ENCODE results near the gene FARP2.
A peak's percentile ranks its signal among the peaks of the same experiment; 100 is the strongest.

Gene FARP2

GRCh38 chr2:241354668-241355658 is 1.1 kb upstream of the FARP2 start (continued):
- TF ChIP-seq ZNF280D (tag by site-specific recombination; IDR thresholded peaks at IDR 0.05) = no peak
- TF ChIP-seq, protein P1, sequence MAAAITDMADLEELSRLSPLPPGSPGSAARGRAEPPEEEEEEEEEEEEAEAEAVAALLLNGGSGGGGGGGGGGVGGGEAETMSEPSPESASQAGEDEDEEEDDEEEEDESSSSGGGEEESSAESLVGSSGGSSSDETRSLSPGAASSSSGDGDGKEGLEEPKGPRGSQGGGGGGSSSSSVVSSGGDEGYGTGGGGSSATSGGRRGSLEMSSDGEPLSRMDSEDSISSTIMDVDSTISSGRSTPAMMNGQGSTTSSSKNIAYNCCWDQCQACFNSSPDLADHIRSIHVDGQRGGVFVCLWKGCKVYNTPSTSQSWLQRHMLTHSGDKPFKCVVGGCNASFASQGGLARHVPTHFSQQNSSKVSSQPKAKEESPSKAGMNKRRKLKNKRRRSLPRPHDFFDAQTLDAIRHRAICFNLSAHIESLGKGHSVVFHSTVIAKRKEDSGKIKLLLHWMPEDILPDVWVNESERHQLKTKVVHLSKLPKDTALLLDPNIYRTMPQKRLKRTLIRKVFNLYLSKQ (tag by site-specific recombination; IDR thresholded peaks at IDR 0.05; ENCODE audit: borderline replicate concordance) = no peak
- TF ChIP-seq ZNF324 (tag by site-specific recombination; IDR thresholded peaks at IDR 0.05) = no peak
- TF ChIP-seq ZFP69B (tag by site-specific recombination; IDR thresholded peaks at IDR 0.05) = no peak
- no peak for TF ChIP-seq ZNF157 (tag by site-specific recombination; IDR thresholded peaks at IDR 0.05)
- TF ChIP-seq, protein P2, sequence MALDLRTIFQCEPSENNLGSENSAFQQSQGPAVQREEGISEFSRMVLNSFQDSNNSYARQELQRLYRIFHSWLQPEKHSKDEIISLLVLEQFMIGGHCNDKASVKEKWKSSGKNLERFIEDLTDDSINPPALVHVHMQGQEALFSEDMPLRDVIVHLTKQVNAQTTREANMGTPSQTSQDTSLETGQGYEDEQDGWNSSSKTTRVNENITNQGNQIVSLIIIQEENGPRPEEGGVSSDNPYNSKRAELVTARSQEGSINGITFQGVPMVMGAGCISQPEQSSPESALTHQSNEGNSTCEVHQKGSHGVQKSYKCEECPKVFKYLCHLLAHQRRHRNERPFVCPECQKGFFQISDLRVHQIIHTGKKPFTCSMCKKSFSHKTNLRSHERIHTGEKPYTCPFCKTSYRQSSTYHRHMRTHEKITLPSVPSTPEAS (tag by site-specific recombination; IDR thresholded peaks at IDR 0.05) = no peak
- 0 out of 2 replicates have a peak, but pooled peaks have one; percentile 32 for TF ChIP-seq EGR2 (tag by site-specific recombination; IDR thresholded peaks at IDR 0.05; ENCODE audit: low read depth)
- no peak; the same call in 1 of the 2 replicates for TF ChIP-seq SP7 (tag by site-specific recombination; IDR thresholded peaks at IDR 0.05)
- TF ChIP-seq ZNF768 (tag by site-specific recombination; IDR thresholded peaks at IDR 0.05) = no peak
- TF ChIP-seq ZNF560 (tag by site-specific recombination; IDR thresholded peaks at IDR 0.05; ENCODE audit: borderline replicate concordance) = no peak
- TF ChIP-seq, protein P3, sequence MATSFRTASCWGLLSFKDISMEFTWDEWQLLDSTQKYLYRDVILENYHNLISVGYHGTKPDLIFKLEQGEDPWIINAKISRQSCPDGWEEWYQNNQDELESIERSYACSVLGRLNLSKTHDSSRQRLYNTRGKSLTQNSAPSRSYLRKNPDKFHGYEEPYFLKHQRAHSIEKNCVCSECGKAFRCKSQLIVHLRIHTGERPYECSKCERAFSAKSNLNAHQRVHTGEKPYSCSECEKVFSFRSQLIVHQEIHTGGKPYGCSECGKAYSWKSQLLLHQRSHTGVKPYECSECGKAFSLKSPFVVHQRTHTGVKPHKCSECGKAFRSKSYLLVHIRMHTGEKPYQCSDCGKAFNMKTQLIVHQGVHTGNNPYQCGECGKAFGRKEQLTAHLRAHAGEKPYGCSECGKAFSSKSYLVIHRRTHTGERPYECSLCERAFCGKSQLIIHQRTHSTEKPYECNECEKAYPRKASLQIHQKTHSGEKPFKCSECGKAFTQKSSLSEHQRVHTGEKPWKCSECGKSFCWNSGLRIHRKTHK (tag by site-specific recombination; IDR thresholded peaks at IDR 0.05) = no peak
- no peak for TF ChIP-seq ZNF133 (tag by site-specific recombination; IDR thresholded peaks at IDR 0.05)
- TF ChIP-seq ZNF175 (tag by site-specific recombination; IDR thresholded peaks at IDR 0.05) = no peak
- no peak for TF ChIP-seq ZNF114 (tag by site-specific recombination; IDR thresholded peaks at IDR 0.05)
- TF ChIP-seq ZNF394 (tag by site-specific recombination; IDR thresholded peaks at IDR 0.05; ENCODE audit: borderline replicate concordance) = no peak; the same call in 1 of the 2 replicates
- no peak for TF ChIP-seq ZNF248 (tag by site-specific recombination; IDR thresholded peaks at IDR 0.05)
- TF ChIP-seq ZBTB49 (tag by site-specific recombination; IDR thresholded peaks at IDR 0.05; ENCODE audit: low read depth) = no peak
- TF ChIP-seq ZNF660 (tag by site-specific recombination; IDR thresholded peaks at IDR 0.05) = no peak
- TF ChIP-seq ZNF701 (tag by site-specific recombination; IDR thresholded peaks at IDR 0.05) = no peak
- TF ChIP-seq ZNF146 (tag by site-specific recombination; IDR thresholded peaks at IDR 0.05) = no peak
- 0 out of 2 replicates have a peak, but pooled peaks have one; percentile 6 for TF ChIP-seq ZNF654 (tag by site-specific recombination; IDR thresholded peaks at IDR 0.05; ENCODE audit: low read depth)
- TF ChIP-seq, protein P4, sequence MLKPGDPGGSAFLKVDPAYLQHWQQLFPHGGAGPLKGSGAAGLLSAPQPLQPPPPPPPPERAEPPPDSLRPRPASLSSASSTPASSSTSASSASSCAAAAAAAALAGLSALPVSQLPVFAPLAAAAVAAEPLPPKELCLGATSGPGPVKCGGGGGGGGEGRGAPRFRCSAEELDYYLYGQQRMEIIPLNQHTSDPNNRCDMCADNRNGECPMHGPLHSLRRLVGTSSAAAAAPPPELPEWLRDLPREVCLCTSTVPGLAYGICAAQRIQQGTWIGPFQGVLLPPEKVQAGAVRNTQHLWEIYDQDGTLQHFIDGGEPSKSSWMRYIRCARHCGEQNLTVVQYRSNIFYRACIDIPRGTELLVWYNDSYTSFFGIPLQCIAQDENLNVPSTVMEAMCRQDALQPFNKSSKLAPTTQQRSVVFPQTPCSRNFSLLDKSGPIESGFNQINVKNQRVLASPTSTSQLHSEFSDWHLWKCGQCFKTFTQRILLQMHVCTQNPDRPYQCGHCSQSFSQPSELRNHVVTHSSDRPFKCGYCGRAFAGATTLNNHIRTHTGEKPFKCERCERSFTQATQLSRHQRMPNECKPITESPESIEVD (tag by site-specific recombination; IDR thresholded peaks at IDR 0.05) = no peak
- no peak for TF ChIP-seq ZNF433 (tag by site-specific recombination; IDR thresholded peaks at IDR 0.05; ENCODE audit: low read depth)
- peak; percentile 82 for TF ChIP-seq ZBTB17 (tag by site-specific recombination; IDR thresholded peaks at IDR 0.05)
- TF ChIP-seq TCF7L2 (IDR thresholded peaks at IDR 0.05; ENCODE audit: borderline replicate concordance, low read depth, low read length) = no peak
- TF ChIP-seq ZNF555 (tag by site-specific recombination; conservative IDR thresholded peaks at IDR 0.05) = no peak
- TF ChIP-seq ZNF549 (tag by site-specific recombination; IDR thresholded peaks at IDR 0.05) = no peak
- TF ChIP-seq SCRT1 (tag by site-specific recombination; IDR thresholded peaks at IDR 0.05; ENCODE audit: borderline replicate concordance) = no peak

Data from HEK293 (cell line).